Neutrophil (primary cell): ENCODE data around the gene ABI3.

Experiments used
- H3K27ac ChIP-seq: fragments of 200-600 bp; sonication (generic); 2 replicates; pipeline ENCODE4 v1.5.1; 2016; ENCODE audit warnings: mild to moderate bottlenecking, moderate library complexity
- H3K27me3 ChIP-seq: fragments of 200-600 bp; sonication (generic); 2 replicates; pipeline ENCODE4 v1.6.0; 2016; ENCODE audit warnings: mild to moderate bottlenecking
- H3K36me3 ChIP-seq: fragments of 200-600 bp; sonication (generic); 2 replicates; pipeline ENCODE4 v1.5.1; 2017
- H3K4me1 ChIP-seq, 2 experiments: fragments of 200-600 bp in 1 of 2; sonication (generic) in 1 of 2; 1 replicate in 1 of 2; 2 replicates in 1 of 2; pipeline versions ENCODE4 v1.5.1 to v1.6.1; 2013 to 2016; ENCODE audit warnings: low read depth in 1 of 2, low read length in 1 of 2, mild to moderate bottlenecking in 1 of 2, moderate library complexity in 1 of 2; ENCODE audit not compliant: control insufficient read depth in 1 of 2, insufficient read depth in 1 of 2
- H3K4me3 ChIP-seq, 2 experiments: fragments of 200-600 bp in 1 of 2; sonication (generic) in 1 of 2; 1 replicate in 1 of 2; 2 replicates in 1 of 2; pipeline ENCODE4 v1.5.1; 2013 to 2016; ENCODE audit warnings: low read depth in 1 of 2, low read length in 1 of 2, mild to moderate bottlenecking in 1 of 2, moderate library complexity in 1 of 2
- H3K9me3 ChIP-seq: fragments of 200-600 bp; sonication (generic); 2 replicates; pipeline ENCODE4 v1.5.1; 2016
- CTCF ChIP-seq: fragments of 200-600 bp; sonication (generic); IDR thresholded peaks from 2 replicates; pipeline ENCODE4 v1.5.1; 2016; ENCODE audit warnings: antibody characterized with exemption

ABI3 gene

GRCh38 chr17:49195751-49196150 lies 14.8 kb upstream of the ABI3 start:
- no peaks in the 10 kb centered on the region for H3K36me3 ChIP-seq
- no peaks in the 10 kb centered on the region for H3K9me3 ChIP-seq
- no peak overlapping the region for H3K4me3 ChIP-seq
- no peak for TF ChIP-seq CTCF
- no peak overlapping the region for H3K27ac ChIP-seq
- peaks cover 7% of the 10 kb centered on the region for H3K27me3 ChIP-seq
- H3K4me1 ChIP-seq = peaks cover 20 to 27% of the 10 kb centered on the region in 2 experiments

GRCh38 chr17:49196520-49196919 lies 14.0 kb upstream of the ABI3 start:
- no peaks in the 10 kb centered on the region for H3K36me3 ChIP-seq
- H3K4me1 ChIP-seq = peaks cover 16 to 21% of the 10 kb centered on the region in 2 experiments
- H3K27me3 ChIP-seq = peaks cover 7% of the 10 kb centered on the region
- H3K4me3 ChIP-seq = no peak overlapping the region
- no peaks in the 10 kb centered on the region for H3K9me3 ChIP-seq
- TF ChIP-seq CTCF = no peak
- H3K27ac ChIP-seq = no peak overlapping the region

GRCh38 chr17:49197346-49197998 lies 13.0 kb upstream of the ABI3 start:
- H3K27me3 ChIP-seq = peaks cover 7% of the 10 kb centered on the region
- peaks cover 12% of the 10 kb centered on the region in 2 experiments for H3K4me1 ChIP-seq
- no peak overlapping the region for H3K4me3 ChIP-seq
- no peaks in the 10 kb centered on the region for H3K36me3 ChIP-seq
- H3K27ac ChIP-seq = no peak overlapping the region
- no peak for TF ChIP-seq CTCF
- no peaks in the 10 kb centered on the region for H3K9me3 ChIP-seq

GRCh38 chr17:49198211-49198610 lies 12.3 kb upstream of the ABI3 start:
- H3K36me3 ChIP-seq = no peaks in the 10 kb centered on the region
- peaks cover 12% of the 10 kb centered on the region for H3K27me3 ChIP-seq
- H3K4me3 ChIP-seq = no peak overlapping the region
- H3K4me1 ChIP-seq = peaks cover 8 to 9% of the 10 kb centered on the region in 2 experiments
- no peaks in the 10 kb centered on the region for H3K9me3 ChIP-seq
- H3K27ac ChIP-seq = no peak overlapping the region
- TF ChIP-seq CTCF = no peak

- no peak for TF ChIP-seq CTCF
- Histone ChIP-seq H3K4me1 (no peaks in the 10 kb centered on the region), H3K27ac (no peak overlapping the region), H3K36me3 (no peaks in the 10 kb centered on the region), H3K4me3 (no peak overlapping the region), H3K27me3 (peaks cover 13% of the 10 kb centered on the region), H3K9me3 (no peaks in the 10 kb centered on the region)
These were observed 10.0 kb upstream of the ABI3 start for GRCh38 chr17:49200423-49201083.
